Stimulated activated naive CD8-positive, alpha-beta T cell treated with anti-CD3 and anti-CD28 coated beads, Interleukin-15, Interleukin-2, amounts not matched to agents 100 ng/mL and 50 ng/mL, for 24 hours (primary cell): ENCODE results near the gene GID8.

ENCODE experiments used
- H3K27ac Mint-ChIP-seq: one replicate; pipeline ENCODE4 v1.8.0; 2021; ENCODE audit warnings: mild to moderate bottlenecking, mixed read lengths
- H3K27me3 Mint-ChIP-seq: one replicate; pipeline ENCODE4 v1.8.0; 2021; ENCODE audit warnings: mixed read lengths
- H3K36me3 Mint-ChIP-seq: one replicate; pipeline ENCODE4 v1.8.0; 2021; ENCODE audit warnings: low read depth, mixed read lengths
- H3K4me1 Mint-ChIP-seq: one replicate; pipeline ENCODE4 v1.8.0; 2021; ENCODE audit warnings: low read depth, mixed read lengths
- H3K4me3 Mint-ChIP-seq: one replicate; pipeline ENCODE4 v1.8.0; 2021; ENCODE audit warnings: mild to moderate bottlenecking, mixed read lengths
- H3K9me3 Mint-ChIP-seq: one replicate; pipeline ENCODE4 v1.8.0; 2021; ENCODE audit warnings: mixed read lengths

The GID8 gene

GRCh38 chr20:62980970-62981369, 43.0 kb downstream of the GID8 start:
- Mint-ChIP-seq H3K4me1 (peaks cover 44% of the 10 kb centered on the region), H3K36me3 (no peaks in the 10 kb centered on the region), H3K27ac (no peak overlapping the region), H3K4me3 (no peak overlapping the region), H3K9me3 (no peaks in the 10 kb centered on the region), H3K27me3 (peaks cover 29% of the 10 kb centered on the region)

GRCh38 chr20:62982124-62983075, 44.5 kb downstream of the GID8 start:
- Mint-ChIP-seq H3K27ac (no peak overlapping the region), H3K36me3 (no peaks in the 10 kb centered on the region)

GRCh38 chr20:62983210-62983609, 45.3 kb downstream of the GID8 start:
- no peaks in the 10 kb centered on the region for H3K36me3 Mint-ChIP-seq
- H3K4me3 Mint-ChIP-seq = no peak overlapping the region
- no peaks in the 10 kb centered on the region for H3K9me3 Mint-ChIP-seq
- H3K27me3 Mint-ChIP-seq = peaks cover 21% of the 10 kb centered on the region
- H3K27ac Mint-ChIP-seq = no peak overlapping the region
- peaks cover 28% of the 10 kb centered on the region for H3K4me1 Mint-ChIP-seq

More at GRCh38 chr20:62982124-62983075, 44.5 kb downstream of the GID8 start:
- Mint-ChIP-seq H3K4me3 (no peak overlapping the region), H3K27me3 (peaks cover 21% of the 10 kb centered on the region), H3K9me3 (no peaks in the 10 kb centered on the region), H3K4me1 (peaks cover 36% of the 10 kb centered on the region)

GRCh38 chr20:62984666-62985443, 46.9 kb downstream of the GID8 start:
- Mint-ChIP-seq H3K27ac (no peak overlapping the region), H3K4me1 (peaks cover 30% of the 10 kb centered on the region), H3K9me3 (no peaks in the 10 kb centered on the region), H3K27me3 (peaks cover 8% of the 10 kb centered on the region), H3K4me3 (no peak overlapping the region), H3K36me3 (no peaks in the 10 kb centered on the region)

GRCh38 chr20:62985444-62985778, 47.5 kb downstream of the GID8 start:
- Mint-ChIP-seq H3K9me3 (no peaks in the 10 kb centered on the region), H3K27me3 (peaks cover 5% of the 10 kb centered on the region), H3K27ac (no peak overlapping the region), H3K36me3 (no peaks in the 10 kb centered on the region), H3K4me1 (peaks cover 26% of the 10 kb centered on the region), H3K4me3 (no peak overlapping the region)

DNA sequence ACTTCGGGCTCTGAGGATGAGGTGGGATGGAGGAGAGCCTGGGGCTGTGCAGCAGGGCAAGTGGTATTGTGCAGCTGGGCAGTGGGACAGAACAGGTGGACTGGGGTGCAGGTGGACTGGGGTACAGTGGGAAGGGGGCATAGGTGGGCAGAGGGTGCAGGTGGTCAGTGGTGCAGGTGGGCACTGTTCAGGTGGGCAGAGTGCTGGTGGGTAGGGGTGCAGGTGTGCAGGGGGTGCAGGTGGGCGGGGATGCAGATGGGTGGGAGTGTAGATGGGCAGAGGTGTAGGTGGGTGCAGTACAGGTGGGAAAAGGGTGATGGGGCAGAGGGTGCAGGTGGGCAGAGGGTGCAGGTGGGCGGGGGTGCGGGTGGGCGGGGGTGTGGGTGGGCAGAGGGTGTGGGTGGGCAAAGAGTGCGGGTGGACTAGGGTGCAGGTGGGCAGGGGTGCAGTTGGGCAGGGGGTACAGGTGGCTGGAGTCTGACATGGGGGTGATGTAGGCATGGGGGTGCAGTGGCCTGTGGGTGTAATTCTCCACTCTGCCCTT, 48.4 kb downstream of the GID8 start:
- H3K27me3 Mint-ChIP-seq = peaks cover 2% of the 10 kb centered on the region

DNA sequence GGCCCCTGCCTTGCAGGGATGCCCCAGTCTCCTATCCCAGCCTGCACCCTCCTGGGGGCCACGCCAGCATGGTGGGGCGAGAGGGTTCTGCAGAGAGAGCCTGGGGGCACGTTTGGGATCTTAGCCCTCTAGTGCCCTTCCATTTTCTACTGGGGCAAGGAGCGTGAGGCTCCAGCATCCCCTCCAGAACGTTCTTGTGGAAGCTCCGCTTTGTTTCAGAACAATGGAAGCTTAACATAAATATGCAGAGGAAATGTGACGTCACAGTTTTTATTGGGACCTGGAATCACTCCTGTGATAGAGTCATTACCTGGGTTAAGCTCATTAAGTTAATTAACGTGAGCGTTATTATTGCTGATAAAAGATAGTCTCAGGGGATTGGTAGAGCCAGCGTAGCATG, 49.2 kb downstream of the GID8 start:
- no peaks in the 10 kb centered on the region for H3K27me3 Mint-ChIP-seq
- H3K9me3 Mint-ChIP-seq = no peaks in the 10 kb centered on the region
- H3K4me1 Mint-ChIP-seq = peaks cover 13% of the 10 kb centered on the region
- H3K4me3 Mint-ChIP-seq = no peak overlapping the region
- H3K36me3 Mint-ChIP-seq = no peaks in the 10 kb centered on the region
- no peak overlapping the region for H3K27ac Mint-ChIP-seq

More for the DNA sequence above, 48.4 kb downstream of the GID8 start:
- Mint-ChIP-seq H3K9me3 (no peaks in the 10 kb centered on the region), H3K4me1 (peaks cover 17% of the 10 kb centered on the region), H3K36me3 (no peaks in the 10 kb centered on the region), H3K27ac (no peak overlapping the region), H3K4me3 (no peak overlapping the region)

GRCh38 chr20:62989201-62989601, 51.3 kb downstream of the GID8 start:
- Mint-ChIP-seq H3K9me3 (no peaks in the 10 kb centered on the region), H3K27ac (no peak overlapping the region), H3K4me3 (peak overlapping the region; percentile 59), H3K27me3 (peaks cover under 1% of the 10 kb centered on the region), H3K4me1 (peaks cover 9% of the 10 kb centered on the region), H3K36me3 (no peaks in the 10 kb centered on the region)

DNA sequence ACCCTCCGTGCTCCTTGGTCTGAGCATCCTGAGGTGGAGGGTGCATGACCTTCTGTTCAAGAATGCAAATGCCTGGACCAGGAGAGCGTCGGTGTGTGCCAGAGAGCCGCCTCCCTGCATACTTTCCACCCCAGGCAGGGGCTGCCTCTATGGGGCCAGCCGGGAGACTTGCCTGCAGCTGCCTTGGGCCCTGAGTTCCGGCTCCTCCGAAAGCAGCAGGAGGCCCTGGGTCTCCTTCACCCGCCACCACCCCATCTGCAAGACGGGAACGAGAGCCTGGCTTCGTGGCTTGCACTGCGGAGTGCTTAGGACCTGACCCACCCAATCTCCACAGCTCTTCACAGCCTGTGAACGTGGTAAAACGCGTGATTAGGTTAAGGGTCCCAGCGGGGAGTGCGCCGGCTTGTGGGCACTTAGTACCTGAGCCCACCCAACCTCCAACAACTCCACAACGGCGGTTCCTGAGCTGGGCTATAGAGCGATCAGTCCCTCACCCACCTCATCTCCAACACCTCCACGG, 52.4 kb downstream of the GID8 start:
- Mint-ChIP-seq H3K27ac (no peak overlapping the region), H3K36me3 (no peaks in the 10 kb centered on the region), H3K9me3 (no peaks in the 10 kb centered on the region), H3K4me1 (peaks cover 9% of the 10 kb centered on the region), H3K27me3 (peaks cover 3% of the 10 kb centered on the region), H3K4me3 (no peak overlapping the region)

- H3K36me3 Mint-ChIP-seq = no peaks in the 10 kb centered on the region
- H3K4me1 Mint-ChIP-seq = peaks cover 9% of the 10 kb centered on the region
- no peak overlapping the region for H3K4me3 Mint-ChIP-seq
- no peaks in the 10 kb centered on the region for H3K9me3 Mint-ChIP-seq
- no peak overlapping the region for H3K27ac Mint-ChIP-seq
- H3K27me3 Mint-ChIP-seq = peaks cover 4% of the 10 kb centered on the region
Observed at GRCh38 chr20:62991196-62991807, 53.4 kb downstream of the GID8 start.

GRCh38 chr20:62991863-62992262, 53.9 kb downstream of the GID8 start:
- Mint-ChIP-seq H3K27me3 (peaks cover 7% of the 10 kb centered on the region), H3K36me3 (no peaks in the 10 kb centered on the region), H3K9me3 (no peaks in the 10 kb centered on the region), H3K27ac (no peak overlapping the region), H3K4me1 (peaks cover 9% of the 10 kb centered on the region), H3K4me3 (no peak overlapping the region)

DNA sequence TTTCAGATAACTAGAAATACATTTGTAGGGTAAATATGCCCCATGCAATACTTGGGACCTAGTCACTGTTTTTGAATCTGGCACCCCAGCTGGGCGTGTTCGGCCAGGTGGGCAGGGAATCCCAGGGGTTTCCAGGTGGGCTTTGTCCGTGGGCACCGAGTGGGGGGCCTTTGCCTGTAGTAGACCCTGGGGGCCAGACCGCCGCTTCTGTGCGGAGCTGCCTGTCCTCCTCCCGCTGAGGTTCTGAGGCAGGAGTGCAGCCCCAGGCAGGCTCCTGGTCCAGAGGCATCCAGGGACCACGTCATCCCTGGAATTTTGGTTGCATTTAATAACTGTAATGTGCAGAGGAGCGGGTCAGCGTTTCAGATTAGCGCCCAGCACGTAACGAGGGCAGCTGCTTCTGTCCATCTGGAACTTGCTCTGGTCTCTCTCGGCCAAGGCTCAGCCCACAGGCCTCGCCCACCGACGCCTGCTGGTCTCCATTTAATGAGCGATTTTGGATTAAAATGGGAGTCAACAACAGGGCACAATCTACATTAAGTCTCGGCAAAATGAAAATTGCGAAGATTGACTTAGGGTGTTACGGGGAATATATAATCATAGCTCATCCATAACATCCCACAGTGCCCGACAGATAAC, 56.0 kb downstream of the GID8 start:
- H3K4me1 Mint-ChIP-seq = peaks cover 5% of the 10 kb centered on the region
- H3K4me3 Mint-ChIP-seq = no peak overlapping the region
- no peak overlapping the region for H3K27ac Mint-ChIP-seq
- H3K27me3 Mint-ChIP-seq = peaks cover 17% of the 10 kb centered on the region
- H3K36me3 Mint-ChIP-seq = no peaks in the 10 kb centered on the region
- H3K9me3 Mint-ChIP-seq = no peaks in the 10 kb centered on the region

DNA sequence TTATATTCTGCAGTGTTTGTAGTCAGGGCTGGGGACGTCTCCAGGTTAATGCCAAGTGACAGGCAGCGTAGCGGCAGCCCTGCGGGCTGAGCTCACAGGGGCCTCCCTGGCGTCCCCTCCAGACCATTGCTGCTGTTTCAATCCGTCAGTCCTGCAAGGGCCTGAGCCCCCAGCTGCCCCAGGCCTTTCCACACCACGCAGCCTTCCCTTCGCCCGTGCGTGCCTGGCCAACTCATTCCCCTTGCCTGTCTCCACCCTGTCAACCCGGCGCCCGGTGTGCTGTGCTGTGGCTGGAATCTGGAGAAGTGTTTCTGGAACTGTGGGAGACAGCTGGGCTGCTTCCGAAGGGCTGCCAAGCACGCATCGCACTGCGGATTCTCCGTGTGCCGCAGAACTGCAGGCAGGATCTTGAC, 56.9 kb downstream of the GID8 start:
- peaks cover 25% of the 10 kb centered on the region for H3K27me3 Mint-ChIP-seq
- H3K4me1 Mint-ChIP-seq = peaks cover 3% of the 10 kb centered on the region
- no peak overlapping the region for H3K4me3 Mint-ChIP-seq
- H3K36me3 Mint-ChIP-seq = no peaks in the 10 kb centered on the region
- no peak overlapping the region for H3K27ac Mint-ChIP-seq
- no peaks in the 10 kb centered on the region for H3K9me3 Mint-ChIP-seq

GRCh38 chr20:62995481-62995880, 57.5 kb downstream of the GID8 start:
- Mint-ChIP-seq H3K27me3 (peaks cover 31% of the 10 kb centered on the region), H3K27ac (no peak overlapping the region), H3K36me3 (no peaks in the 10 kb centered on the region), H3K9me3 (no peaks in the 10 kb centered on the region), H3K4me1 (peaks cover 3% of the 10 kb centered on the region), H3K4me3 (no peak overlapping the region)
